ENCODE data around the gene MBNL1.

- TF ChIP-seq CTCF (conservative IDR thresholded peaks at IDR 0.05; ENCODE audit: low read length) (no peak), EZH2phosphoT487 (IDR thresholded peaks at IDR 0.05; ENCODE audit: borderline replicate concordance, low read depth, low read length) (no peak)
Observed at GRCh38 chr3:152254041-152254440, 14.7 kb upstream of the MBNL1 start.
